ENCODE data around the gene PFKP. TPM values are rescaled to one million over a fixed set of nuclear protein-coding genes. Genes with fewer than 3 reads are reported as not detected.

PFKP gene
- total RNA-seq, 2 donors from 2014 or later = 104 to 116 TPM

GRCh38 chr10:3124412-3125175 lies 57.2 kb downstream of the PFKP start:
- intact Hi-C loops (cut with DNase I, micrococcal nuclease) = no loop called here
- ATAC-seq (no peak), DNase-seq (no peak)

DNA sequence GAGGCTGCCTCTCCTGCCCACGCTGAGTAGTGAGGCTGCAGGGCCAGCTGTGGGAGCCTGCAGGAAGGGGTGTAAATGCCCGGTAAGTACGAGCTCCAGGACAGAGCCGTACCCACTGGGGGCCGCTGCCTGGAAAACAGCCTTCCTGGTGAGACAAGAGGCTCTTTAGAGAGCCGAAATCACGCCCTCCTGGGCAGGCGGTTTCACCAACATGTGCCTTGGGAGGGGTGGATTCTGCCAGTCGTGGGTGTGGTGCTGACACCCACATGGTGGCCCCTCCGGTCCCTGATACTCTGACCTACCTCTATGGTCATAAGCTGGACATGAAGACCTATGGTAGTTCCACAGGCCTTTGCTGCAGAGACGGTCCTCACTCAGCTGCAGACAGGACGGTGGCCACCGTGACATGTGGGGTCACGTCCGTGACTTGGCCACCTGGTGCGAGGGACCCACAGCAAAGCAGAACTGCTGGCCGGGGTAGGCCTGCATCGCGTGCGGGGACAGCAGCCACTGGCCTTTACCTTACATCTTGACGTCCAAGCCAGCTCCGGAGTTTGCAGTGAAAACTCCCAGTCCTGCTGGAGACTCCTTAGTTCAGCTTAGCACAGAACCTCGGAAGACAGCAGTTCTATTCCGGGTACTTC lies 58.3 kb downstream of the PFKP start:
- ATAC-seq = no peak
- intact Hi-C loops (cut with DNase I, micrococcal nuclease) = no loop called here
- no peak for DNase-seq

GRCh38 chr10:3126249-3126648 lies 58.9 kb downstream of the PFKP start:
- ATAC-seq (no peak), DNase-seq (no peak)
- intact Hi-C loops (cut with DNase I, micrococcal nuclease) = no loop called here

- DNase-seq = peak; percentile 56
- peak; percentile 80 for ATAC-seq
- intact Hi-C loops (cut with DNase I, micrococcal nuclease) = no loop called here
These were observed 59.5 kb downstream of the PFKP start for GRCh38 chr10:3126741-3127346.

GRCh38 chr10:3127921-3128320 lies 60.6 kb downstream of the PFKP start:
- ATAC-seq = no peak
- DNase-seq = no peak
- intact Hi-C loops (cut with DNase I, micrococcal nuclease) = no loop called here

DNA sequence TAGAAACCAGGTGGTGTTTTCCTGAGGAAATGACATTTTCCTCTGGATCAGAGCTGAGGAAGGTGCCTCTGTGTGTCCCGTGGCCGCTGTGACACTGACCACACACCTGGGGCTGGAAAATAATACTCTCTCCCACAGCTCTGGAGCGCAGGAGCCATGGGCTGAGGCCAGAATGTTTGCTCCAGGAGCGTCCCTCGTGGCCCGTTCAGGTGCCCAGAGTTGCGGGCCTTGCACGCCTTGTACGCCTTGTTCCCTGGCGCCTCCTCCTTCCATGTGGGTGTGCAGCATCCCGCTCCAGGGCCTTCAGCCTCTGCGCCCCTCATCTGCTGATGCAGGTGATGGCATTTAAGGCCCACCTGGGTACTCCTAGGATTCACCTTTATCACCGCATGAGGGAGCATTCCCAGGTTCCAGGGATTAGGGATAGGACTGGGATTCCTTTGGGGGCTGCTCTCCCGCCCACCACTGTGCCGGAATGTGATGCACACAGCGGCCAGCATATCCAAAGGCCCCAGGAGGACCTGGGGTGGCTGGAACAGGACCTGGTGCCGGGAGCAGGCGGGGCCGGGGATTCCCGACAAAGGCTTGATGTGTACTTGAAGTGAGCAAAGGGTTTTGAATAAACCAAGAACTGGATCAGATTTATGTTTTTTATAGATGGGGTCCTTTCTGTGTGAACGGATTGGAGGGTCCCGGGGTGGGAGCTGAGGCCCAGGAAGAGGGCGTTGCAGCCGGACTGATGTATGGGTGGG lies 61.2 kb downstream of the PFKP start:
- ATAC-seq (no peak), DNase-seq (no peak)
- intact Hi-C loops (cut with DNase I, micrococcal nuclease) = no loop called here

- no peak for ATAC-seq
- intact Hi-C loops (cut with DNase I, micrococcal nuclease) = no loop called here
- DNase-seq = no peak
These were observed 62.4 kb downstream of the PFKP start for GRCh38 chr10:3129581-3130340.

- ATAC-seq = peak; percentile 54
- intact Hi-C loops (cut with DNase I, micrococcal nuclease) = no loop called here
- no peak for DNase-seq
These were observed 63.8 kb downstream of the PFKP start for GRCh38 chr10:3131098-3131497.

DNA sequence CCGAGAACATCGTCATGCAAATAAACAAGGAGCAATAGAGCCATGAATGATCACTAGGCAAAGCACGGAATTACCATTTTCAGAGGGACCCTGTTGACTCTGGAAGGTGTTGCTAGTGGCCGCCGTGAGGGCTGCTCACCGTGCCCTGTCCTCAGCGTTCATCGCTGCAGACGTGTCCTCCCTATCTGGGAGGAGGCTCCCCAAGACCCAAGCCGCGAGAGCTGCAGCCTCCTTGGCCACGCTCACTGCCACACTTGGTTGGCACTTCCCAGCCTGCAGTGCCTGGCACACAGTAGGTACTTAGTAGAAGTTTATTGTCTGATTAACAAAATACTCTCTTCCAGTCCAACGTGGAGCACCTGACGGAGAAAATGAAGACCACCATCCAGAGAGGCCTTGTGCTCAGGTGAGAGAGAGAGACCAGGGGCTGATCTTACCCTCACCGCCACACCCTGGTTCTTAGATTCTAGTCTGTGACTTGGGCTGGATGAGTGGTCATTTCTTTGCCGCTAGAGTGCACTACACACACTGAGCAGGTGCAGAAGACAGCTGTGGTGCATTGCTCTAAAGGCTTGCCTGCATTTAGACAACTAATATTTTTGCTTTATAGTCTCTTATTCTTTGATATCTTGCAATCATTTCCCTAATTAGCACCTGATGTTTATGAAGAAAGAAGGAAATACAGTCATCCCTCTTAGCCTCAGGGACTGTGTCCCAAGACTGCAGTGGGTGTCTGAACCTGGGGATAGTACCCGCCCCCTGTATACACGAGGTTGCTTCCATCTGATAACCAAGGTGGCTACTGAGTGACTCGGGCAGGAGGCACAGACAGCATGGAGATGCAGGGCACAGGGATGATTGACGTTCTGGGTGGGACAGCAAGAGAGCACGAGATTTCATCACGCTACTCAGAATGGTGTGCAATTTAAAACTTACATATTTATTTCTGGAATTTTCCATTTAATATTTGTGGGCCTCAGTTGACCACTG lies 65.0 kb downstream of the PFKP start:
- ATAC-seq (no peak), DNase-seq (no peak)
- intact Hi-C loops (cut with DNase I, micrococcal nuclease) = no loop called here

DNA sequence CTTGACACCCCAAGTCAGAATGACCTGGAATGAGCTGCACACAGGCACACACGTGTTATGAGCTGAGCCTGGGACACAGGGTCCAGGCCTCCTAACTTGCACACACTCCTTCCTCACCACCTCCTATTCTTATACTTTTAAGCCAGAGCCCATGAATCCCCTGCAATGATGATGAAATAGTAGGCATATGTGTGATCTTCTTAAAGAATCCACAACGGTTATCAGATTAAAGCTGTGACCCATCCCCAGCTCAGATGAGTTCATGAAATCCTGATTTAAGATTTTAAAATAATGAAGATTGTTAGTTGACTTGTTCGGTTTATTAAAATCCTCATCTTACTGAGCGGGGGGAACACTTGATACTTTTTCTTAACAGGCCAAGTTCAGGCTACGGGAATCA lies 66.6 kb downstream of the PFKP start:
- DNase-seq (no peak), ATAC-seq (no peak)
- intact Hi-C loops (cut with DNase I, micrococcal nuclease) = no loop called here

DNA sequence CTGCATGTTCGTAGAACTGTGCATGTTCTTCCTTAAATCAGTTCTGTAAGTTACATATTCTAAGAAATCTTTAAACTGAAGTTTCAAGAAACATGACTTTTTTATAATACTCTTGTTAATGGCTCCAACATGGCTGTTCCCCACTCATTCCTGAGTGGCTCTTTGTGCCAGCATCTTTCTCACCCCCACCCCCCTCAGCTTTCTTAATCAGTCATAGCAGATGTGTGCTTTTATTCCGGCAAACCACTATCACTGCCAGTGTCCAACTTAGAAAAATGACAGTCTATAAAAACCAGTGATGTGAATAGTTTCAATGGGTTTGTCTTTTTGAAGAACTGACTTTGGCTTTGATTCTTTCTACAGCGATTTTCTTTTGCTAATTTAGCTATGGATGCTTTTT lies 67.7 kb downstream of the PFKP start:
- ATAC-seq (no peak), DNase-seq (no peak)
- intact Hi-C loops (cut with DNase I, micrococcal nuclease) = no loop called here

GRCh38 chr10:3136336-3136735 lies 69.0 kb downstream of the PFKP start:
- no peak for DNase-seq
- no peak for ATAC-seq
- intact Hi-C loops (cut with DNase I, micrococcal nuclease) = no loop called here

DNA sequence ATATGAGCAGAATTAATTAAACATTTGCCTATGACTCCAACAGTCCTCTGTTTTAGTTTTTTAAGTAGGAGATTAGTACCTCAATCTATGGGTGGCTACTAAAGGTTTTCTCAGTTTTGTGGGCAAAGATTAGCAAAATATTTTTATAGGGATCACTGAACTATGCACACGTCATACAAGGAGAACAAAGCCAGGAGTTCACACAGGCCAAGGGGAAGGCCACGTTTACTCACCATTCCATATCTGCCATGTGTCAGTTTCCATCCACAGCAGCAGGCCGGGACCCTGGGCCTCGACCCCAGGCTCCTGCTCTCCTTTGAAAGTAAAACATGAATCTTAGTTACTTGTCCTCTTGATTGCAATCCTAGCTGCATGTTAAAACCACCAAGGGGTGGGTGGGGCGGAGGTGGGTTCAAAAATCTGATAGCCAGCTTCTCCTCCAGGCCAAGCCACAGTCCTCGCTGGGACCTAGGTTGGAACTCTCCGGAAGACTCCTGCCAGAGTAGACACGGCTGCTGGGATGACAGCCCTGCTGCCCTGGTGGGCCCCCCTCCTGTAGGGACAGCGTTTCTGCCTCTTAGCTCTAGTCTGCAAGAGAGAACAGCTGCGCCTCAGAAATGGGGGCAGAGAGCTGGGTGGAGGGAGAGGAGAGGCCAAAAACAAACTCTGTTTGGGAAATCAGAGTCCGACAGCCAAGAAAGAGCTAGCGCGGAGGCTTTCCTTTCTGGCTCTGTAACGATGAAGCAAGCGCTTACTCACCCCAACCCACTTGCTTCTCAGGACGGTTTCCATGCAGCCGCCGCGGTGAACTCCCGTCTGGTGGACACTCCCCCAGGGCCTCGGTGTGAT lies 69.6 kb downstream of the PFKP start:
- ATAC-seq = peak; percentile 15
- intact Hi-C loops (cut with DNase I, micrococcal nuclease) = no loop called here
- peak in 1 of 2 donors; percentile 43 for DNase-seq

GRCh38 chr10:3137958-3138726 lies 70.8 kb downstream of the PFKP start:
- DNase-seq = no peak

GRCh38 chr10:3139216-3139910 lies 72.0 kb downstream of the PFKP start:
- no peak for DNase-seq

More at GRCh38 chr10:3137958-3138726, 70.8 kb downstream of the PFKP start:
- intact Hi-C loops (cut with DNase I, micrococcal nuclease) = no loop called here
- no peak for ATAC-seq

GRCh38 chr10:3140280-3140679 lies 72.9 kb downstream of the PFKP start:
- DNase-seq (no peak), ATAC-seq (peak; percentile 38)

More at GRCh38 chr10:3139216-3139910, 72.0 kb downstream of the PFKP start:
- intact Hi-C loops (cut with DNase I, micrococcal nuclease) = no loop called here
- peak; percentile 9 for ATAC-seq

More at GRCh38 chr10:3140280-3140679, 72.9 kb downstream of the PFKP start:
- intact Hi-C loops (cut with DNase I, micrococcal nuclease) = no loop called here

Data from left colon (tissue), 2 donors.